Tibial nerve (tissue), 4 donors: ENCODE results near the gene PCGF6. TPM values are rescaled to one million over a fixed set of nuclear protein-coding genes. Genes with fewer than 3 reads are reported as not detected.

Experiments used
- DNase-seq, 2 donors: peaks; one replicate each; pipeline ENCODE4 v3.0.0-alpha.2; 2019; ENCODE audit warnings: low spot score in 2 of 2
- H3K27ac ChIP-seq, 4 donors: fragments of 200-600 bp; sonication (generic) in 3 of 4; one replicate each; pipeline ENCODE4 v1.5.1; 2017 to 2019; ENCODE audit warnings: mild to moderate bottlenecking in 1 of 4
- H3K27me3 ChIP-seq, 2 donors: fragments of 200-600 bp; sonication (generic) in 1 of 2; one replicate each; pipeline versions ENCODE4 v1.5.1 to v1.6.0; 2017 to 2019
- H3K36me3 ChIP-seq, 3 donors: fragments of 200-600 bp; sonication (generic); one replicate each; pipeline ENCODE4 v1.5.1; 2018 to 2019
- H3K4me1 ChIP-seq, 4 donors: fragments of 200-600 bp; sonication (generic) in 3 of 4; one replicate each; pipeline ENCODE4 v1.5.1; 2017 to 2019
- H3K4me3 ChIP-seq, 4 donors: fragments of 200-600 bp; sonication (generic) in 3 of 4; one replicate each; pipeline ENCODE4 v1.5.1; 2017 to 2019; ENCODE audit warnings: mild to moderate bottlenecking in 1 of 4, moderate library complexity in 1 of 4
- H3K9me3 ChIP-seq, 4 donors: fragments of 200-600 bp; sonication (generic) in 3 of 4; one replicate each; pipeline ENCODE4 v1.5.1; 2017 to 2019
- EP300 ChIP-seq, 2 donors: sonication (generic); formaldehyde crosslinking; IDR thresholded peaks; one replicate each; pipeline ENCODE4 v1.6.1; 2017; ENCODE audit warnings: antibody characterized with exemption in 2 of 2, mild to moderate bottlenecking in 1 of 2
- POLR2A ChIP-seq, 2 donors: fragments of 450-650 bp; IDR thresholded peaks; one replicate each; pipeline ENCODE4 v1.6.1; 2017; ENCODE audit warnings: antibody characterized with exemption in 2 of 2, mild to moderate bottlenecking in 2 of 2, moderate library complexity in 2 of 2
- WGBS, 2 donors: methylation state at CpG; one replicate each; pipeline ENCODE4 v1.1.5; 2018; 5-methylcytosine and 5-hydroxymethylcytosine counted together
- total RNA-seq, 4 donors: library from RNA; depleted of rRNA; stranded (reverse); fragments of >200 nt; gene quantifications; one replicate each; pipeline ENCODE4 v1.1.0, GENCODE V29; 2016
- TF ChIP-seq, protein P1 (sequence below), 5 experiments: fragments of 200-600 bp in 3 of 5; fragments of 450-650 bp in 2 of 5; sonication (generic) in 3 of 5; IDR thresholded peaks; one replicate each; pipeline ENCODE4 v1.5.1; 2016 to 2019; ENCODE audit warnings: antibody characterized with exemption in 5 of 5, mild to moderate bottlenecking in 3 of 5, moderate library complexity in 2 of 5

The PCGF6 gene
- total RNA-seq, 4 donors from 2014 or later: 22.1 to 35.4 (median 25.4) TPM

DNA sequence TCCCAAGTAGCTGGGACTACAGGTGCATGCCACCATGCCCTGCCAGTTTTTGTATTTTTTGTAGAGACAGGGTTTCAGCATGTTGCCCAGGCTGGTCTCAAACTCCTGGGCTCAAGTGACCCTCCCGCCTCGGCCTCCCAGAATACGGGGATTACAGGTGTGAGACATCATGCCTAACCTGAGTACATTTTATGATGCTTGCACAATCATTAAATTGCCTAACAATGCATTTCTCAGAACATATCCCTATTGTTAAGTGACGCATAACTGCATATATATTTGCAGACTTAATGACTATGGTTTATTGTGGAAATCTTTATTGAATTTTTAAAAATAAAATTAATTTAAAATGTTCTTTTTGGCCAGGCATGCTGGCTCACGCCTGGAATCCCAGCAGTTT, 43.3 kb downstream of the PCGF6 start:
- 92 to 95% methylated on average over 5 of the region's 5 CpGs for WGBS, 2 donors
- no peak for DNase-seq
- Histone ChIP-seq H3K4me1 (no peaks in the 10 kb centered on the region), H3K36me3 (peaks cover 0 to 98% (median 13%) of the 10 kb centered on the region in 3 donors), H3K9me3 (no peaks in the 10 kb centered on the region), H3K4me3 (no peak overlapping the region), H3K27ac (no peak overlapping the region), H3K27me3 (no peaks in the 10 kb centered on the region)
- TF ChIP-seq, protein P1, sequence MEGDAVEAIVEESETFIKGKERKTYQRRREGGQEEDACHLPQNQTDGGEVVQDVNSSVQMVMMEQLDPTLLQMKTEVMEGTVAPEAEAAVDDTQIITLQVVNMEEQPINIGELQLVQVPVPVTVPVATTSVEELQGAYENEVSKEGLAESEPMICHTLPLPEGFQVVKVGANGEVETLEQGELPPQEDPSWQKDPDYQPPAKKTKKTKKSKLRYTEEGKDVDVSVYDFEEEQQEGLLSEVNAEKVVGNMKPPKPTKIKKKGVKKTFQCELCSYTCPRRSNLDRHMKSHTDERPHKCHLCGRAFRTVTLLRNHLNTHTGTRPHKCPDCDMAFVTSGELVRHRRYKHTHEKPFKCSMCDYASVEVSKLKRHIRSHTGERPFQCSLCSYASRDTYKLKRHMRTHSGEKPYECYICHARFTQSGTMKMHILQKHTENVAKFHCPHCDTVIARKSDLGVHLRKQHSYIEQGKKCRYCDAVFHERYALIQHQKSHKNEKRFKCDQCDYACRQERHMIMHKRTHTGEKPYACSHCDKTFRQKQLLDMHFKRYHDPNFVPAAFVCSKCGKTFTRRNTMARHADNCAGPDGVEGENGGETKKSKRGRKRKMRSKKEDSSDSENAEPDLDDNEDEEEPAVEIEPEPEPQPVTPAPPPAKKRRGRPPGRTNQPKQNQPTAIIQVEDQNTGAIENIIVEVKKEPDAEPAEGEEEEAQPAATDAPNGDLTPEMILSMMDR (IDR thresholded peaks at IDR 0.05): no peak
- no peak for TF ChIP-seq EP300 (IDR thresholded peaks at IDR 0.05)
- TF ChIP-seq POLR2A (IDR thresholded peaks at IDR 0.05): no peak

DNA sequence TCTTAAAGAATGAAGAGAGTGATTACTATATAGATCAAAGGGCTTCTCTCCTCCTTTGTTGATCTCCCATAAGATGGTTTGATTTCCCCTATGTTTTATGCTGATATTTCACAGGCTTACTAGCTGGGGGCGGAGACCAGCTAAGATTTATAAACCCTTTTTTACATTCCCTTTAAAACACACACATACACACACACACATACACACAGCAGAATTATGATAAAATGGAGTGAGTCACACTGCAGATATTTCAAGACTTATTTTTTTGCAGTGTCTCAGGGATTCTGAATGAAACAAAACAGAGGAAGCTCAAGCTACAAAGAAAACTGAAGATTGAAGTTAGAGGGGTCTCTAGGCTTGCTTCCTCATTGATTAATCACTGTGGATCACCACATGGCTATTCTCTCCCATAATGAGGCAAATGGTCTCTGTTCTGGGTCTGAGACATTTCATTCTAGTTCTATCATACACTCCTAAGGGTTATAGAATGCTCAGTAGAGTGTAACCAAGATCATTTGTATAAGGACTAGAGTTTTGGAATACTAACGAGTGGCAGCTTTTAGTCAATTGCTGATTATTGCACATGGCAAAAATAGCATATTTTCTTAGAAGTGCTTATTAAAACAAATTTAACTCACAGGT, 55.4 kb downstream of the PCGF6 start:
- DNase-seq: no peak
- Histone ChIP-seq H3K27ac (no peak overlapping the region), H3K4me3 (no peak overlapping the region), H3K36me3 (peaks cover 0 to 8% (median 0%) of the 10 kb centered on the region in 3 donors), H3K4me1 (no peaks in the 10 kb centered on the region), H3K27me3 (peaks cover 0 to 5% of the 10 kb centered on the region in 2 donors), H3K9me3 (no peaks in the 10 kb centered on the region)
- 77 to 83% methylated on average over 2 of the region's 2 CpGs for WGBS, 2 donors
- no peak for TF ChIP-seq EP300 (IDR thresholded peaks at IDR 0.05)
- TF ChIP-seq POLR2A (IDR thresholded peaks at IDR 0.05): no peak
- TF ChIP-seq, protein P1 (IDR thresholded peaks at IDR 0.05): no peak

DNA sequence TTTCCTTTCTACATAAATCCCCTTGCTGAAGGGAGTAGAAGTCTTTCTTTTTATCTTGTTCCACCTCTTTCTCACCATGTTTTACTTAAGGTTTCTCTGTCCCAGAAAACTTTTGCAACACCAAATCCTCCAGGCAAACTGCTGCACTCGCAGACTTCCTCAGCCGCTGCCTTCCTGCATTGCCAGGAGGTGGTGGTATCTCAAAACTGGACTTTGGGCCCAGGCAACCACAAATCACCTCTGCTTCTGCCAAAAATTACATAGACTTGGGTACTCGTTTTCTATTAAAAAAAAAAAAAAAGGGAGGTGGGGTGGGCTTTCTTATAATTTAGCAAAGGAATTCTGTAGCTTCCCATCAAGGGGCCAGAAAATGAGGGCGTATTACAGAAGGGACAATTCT, 59.4 kb downstream of the PCGF6 start:
- Histone ChIP-seq H3K27me3 (peaks cover 0 to 17% of the 10 kb centered on the region in 2 donors), H3K36me3 (no peaks in the 10 kb centered on the region), H3K9me3 (no peaks in the 10 kb centered on the region), H3K4me3 (no peak overlapping the region), H3K27ac (no peak overlapping the region), H3K4me1 (no peaks in the 10 kb centered on the region)
- DNase-seq: no peak
- TF ChIP-seq, protein P1 (IDR thresholded peaks at IDR 0.05): no peak
- TF ChIP-seq EP300 (IDR thresholded peaks at IDR 0.05) (no peak), POLR2A (IDR thresholded peaks at IDR 0.05) (no peak)
- WGBS, 2 donors: 78 to 87% methylated on average over 4 of the region's 4 CpGs

DNA sequence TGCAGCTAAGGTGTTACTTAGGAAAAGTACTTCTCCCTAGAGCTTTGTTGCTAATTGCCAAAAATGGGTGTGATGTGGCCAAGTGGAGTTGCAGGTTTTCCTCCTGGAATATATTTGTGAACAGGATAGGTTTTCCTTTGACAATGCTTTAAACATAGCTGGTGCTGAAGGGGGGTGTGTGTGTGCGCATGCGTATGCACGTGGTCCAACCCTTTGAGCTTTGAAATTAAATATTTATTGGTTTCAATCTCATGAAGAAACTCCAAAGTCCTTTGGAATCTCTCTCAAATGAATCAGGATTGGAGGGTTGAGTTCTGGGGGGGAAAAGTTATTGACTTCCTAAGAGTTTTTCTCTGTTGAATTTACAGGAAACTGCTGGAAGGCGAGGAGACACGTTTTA, 62.9 kb downstream of the PCGF6 start:
- no peak for DNase-seq
- Histone ChIP-seq H3K4me3 (no peak overlapping the region), H3K27ac (no peak overlapping the region), H3K9me3 (no peaks in the 10 kb centered on the region), H3K4me1 (no peaks in the 10 kb centered on the region), H3K27me3 (peaks cover 0 to 22% of the 10 kb centered on the region in 2 donors), H3K36me3 (no peaks in the 10 kb centered on the region)
- TF ChIP-seq, protein P1 (IDR thresholded peaks at IDR 0.05): no peak
- no peak for TF ChIP-seq EP300 (IDR thresholded peaks at IDR 0.05)
- no peak for TF ChIP-seq POLR2A (IDR thresholded peaks at IDR 0.05)
- WGBS, 2 donors: 78 to 87% methylated on average over 5 of the region's 5 CpGs

DNA sequence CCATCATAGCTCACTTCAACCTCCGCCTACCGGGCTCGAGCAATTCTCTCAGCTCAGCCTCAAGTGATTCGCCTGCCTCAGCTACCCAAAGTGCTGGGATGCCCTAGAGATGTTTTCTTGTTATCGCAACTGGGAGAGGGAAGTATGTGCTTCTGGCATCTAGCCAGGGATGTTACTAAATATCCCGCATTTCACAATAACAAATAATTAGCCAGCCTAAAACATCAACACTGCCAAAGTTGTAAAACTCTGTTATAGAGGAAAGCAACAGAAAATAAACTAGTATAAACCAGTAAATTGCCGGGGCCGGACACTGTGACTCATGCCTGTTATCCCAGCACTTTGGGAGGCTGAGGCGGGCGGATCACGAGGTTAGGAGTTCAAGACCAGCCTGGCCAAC, 66.8 kb downstream of the PCGF6 start:
- Histone ChIP-seq H3K36me3 (no peaks in the 10 kb centered on the region), H3K9me3 (no peaks in the 10 kb centered on the region), H3K27me3 (peaks cover 0 to 46% of the 10 kb centered on the region in 2 donors), H3K4me3 (no peak overlapping the region), H3K27ac (no peak overlapping the region), H3K4me1 (no peaks in the 10 kb centered on the region)
- peak in 1 of 2 donors; percentile 10 for DNase-seq
- TF ChIP-seq POLR2A (IDR thresholded peaks at IDR 0.05) (no peak), EP300 (IDR thresholded peaks at IDR 0.05) (no peak)
- TF ChIP-seq, protein P1 (IDR thresholded peaks at IDR 0.05): no peak
- 75 to 79% methylated on average over 11 of the region's 11 CpGs for WGBS, 2 donors
